Keratinocyte (primary cell): ENCODE results near the gene AJUBA.

Experiments
- CTCF ChIP-seq, 3 experiments: IDR thresholded peaks in 1 of 3; conservative IDR thresholded peaks in 1 of 3; optimal IDR thresholded peaks in 1 of 3; 2 replicates in 2 of 3; 3 replicates in 1 of 3; pipeline versions ENCODE3 to v1.5.1; 2011; ENCODE audit warnings: low read length in 3 of 3, mild to moderate bottlenecking in 3 of 3, moderate library complexity in 2 of 3, control low read depth in 1 of 3, inconsistent platforms in 1 of 3; ENCODE audit not compliant: insufficient read depth in 2 of 3; ENCODE audit errors: extremely low read depth in 1 of 3
- EZH2 ChIP-seq: IDR thresholded peaks from one replicate; pipeline ENCODE4 v1.6.1; 2012; ENCODE audit warnings: inconsistent platforms, mild to moderate bottlenecking, low read length, moderate library complexity

- TF ChIP-seq CTCF (optimal IDR thresholded peaks at IDR 0.05 in 1 of 3, IDR thresholded peaks at IDR 0.05 in 1 of 3, conservative IDR thresholded peaks at IDR 0.05 in 1 of 3; ENCODE audit: extremely low read depth in 1 of 3, insufficient read depth in 2 of 3, low read length in 3 of 3) (no peak), EZH2 (no peak)
Observed at GRCh38 chr14:23020143-23021128, 38.1 kb upstream of the AJUBA start.
